ENCODE data around the gene KLB. TPM values are rescaled to one million over a fixed set of nuclear protein-coding genes. Genes with fewer than 3 reads are reported as not detected.

The KLB gene
- total RNA-seq, 1 experiment from 2014 or later, result 0.09 TPM

DNA sequence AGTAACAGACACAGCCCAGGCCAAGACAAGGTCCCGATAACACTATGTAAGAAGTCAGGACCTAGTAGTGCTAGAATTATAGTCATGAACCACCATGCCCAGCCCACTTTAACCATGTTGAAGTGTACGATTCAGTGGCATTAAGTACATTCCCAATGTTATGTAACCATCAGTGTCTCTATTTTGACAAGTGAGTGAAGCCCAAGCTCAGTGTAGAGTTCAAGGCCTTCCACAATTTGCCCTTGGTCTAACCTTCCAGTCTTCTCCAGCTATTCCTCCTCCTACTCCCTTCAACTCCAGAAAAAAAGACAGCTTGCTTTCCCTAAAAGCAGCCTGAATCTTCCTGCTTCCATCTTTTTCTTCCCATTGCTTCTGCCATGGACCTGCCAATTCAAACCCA, 83.6 kb downstream of the KLB start:
- no TSS peak for BruUV-seq (replicated peaks)
- peaks cover 8% of the 10 kb centered on the region for H3K9me3 Mint-ChIP-seq (ENCODE audit: low read depth, unreplicated experiment)
- no peaks in the 10 kb centered on the region for H3K27me3 Mint-ChIP-seq (ENCODE audit: unreplicated experiment)
- TF ChIP-seq, protein P1, sequence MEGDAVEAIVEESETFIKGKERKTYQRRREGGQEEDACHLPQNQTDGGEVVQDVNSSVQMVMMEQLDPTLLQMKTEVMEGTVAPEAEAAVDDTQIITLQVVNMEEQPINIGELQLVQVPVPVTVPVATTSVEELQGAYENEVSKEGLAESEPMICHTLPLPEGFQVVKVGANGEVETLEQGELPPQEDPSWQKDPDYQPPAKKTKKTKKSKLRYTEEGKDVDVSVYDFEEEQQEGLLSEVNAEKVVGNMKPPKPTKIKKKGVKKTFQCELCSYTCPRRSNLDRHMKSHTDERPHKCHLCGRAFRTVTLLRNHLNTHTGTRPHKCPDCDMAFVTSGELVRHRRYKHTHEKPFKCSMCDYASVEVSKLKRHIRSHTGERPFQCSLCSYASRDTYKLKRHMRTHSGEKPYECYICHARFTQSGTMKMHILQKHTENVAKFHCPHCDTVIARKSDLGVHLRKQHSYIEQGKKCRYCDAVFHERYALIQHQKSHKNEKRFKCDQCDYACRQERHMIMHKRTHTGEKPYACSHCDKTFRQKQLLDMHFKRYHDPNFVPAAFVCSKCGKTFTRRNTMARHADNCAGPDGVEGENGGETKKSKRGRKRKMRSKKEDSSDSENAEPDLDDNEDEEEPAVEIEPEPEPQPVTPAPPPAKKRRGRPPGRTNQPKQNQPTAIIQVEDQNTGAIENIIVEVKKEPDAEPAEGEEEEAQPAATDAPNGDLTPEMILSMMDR (IDR thresholded peaks at IDR 0.05; ENCODE audit: unreplicated experiment), result no peak
- H3K4me1 Mint-ChIP-seq (ENCODE audit: low read depth, unreplicated experiment), result no peaks in the 10 kb centered on the region
- no peak overlapping the region for H3K4me3 Mint-ChIP-seq (ENCODE audit: low read depth, unreplicated experiment)
- H3K27ac Mint-ChIP-seq (ENCODE audit: unreplicated experiment), result no peak overlapping the region
- CTCF ChIA-PET, result no interaction called here
- DNase-seq, result no peak
- intact Hi-C loops (cut with micrococcal nuclease; ENCODE audit: unreplicated experiment), result no loop called here
- H3K36me3 Mint-ChIP-seq (ENCODE audit: insufficient read depth, unreplicated experiment), result no peaks in the 10 kb centered on the region

DNA sequence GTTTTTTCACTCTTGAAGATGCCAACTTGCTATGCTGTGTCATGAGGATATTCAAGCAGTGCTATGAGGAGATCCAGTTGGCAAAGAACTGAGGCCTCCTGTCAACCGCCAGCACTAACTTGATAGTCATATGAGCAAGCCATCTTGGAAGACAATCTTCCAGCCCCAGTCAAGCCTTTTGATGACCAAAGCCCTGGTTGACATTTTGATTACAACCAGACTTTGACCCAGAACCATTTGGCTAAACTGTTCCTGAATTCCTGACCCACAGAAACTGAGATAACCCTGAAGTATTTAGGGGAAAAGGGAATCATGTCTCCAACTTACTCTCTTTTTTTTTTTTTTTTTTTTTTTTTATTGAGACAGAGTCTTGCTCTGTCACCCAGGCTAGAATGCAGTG, 87.6 kb downstream of the KLB start:
- BruUV-seq (replicated peaks), result no TSS peak

DNA sequence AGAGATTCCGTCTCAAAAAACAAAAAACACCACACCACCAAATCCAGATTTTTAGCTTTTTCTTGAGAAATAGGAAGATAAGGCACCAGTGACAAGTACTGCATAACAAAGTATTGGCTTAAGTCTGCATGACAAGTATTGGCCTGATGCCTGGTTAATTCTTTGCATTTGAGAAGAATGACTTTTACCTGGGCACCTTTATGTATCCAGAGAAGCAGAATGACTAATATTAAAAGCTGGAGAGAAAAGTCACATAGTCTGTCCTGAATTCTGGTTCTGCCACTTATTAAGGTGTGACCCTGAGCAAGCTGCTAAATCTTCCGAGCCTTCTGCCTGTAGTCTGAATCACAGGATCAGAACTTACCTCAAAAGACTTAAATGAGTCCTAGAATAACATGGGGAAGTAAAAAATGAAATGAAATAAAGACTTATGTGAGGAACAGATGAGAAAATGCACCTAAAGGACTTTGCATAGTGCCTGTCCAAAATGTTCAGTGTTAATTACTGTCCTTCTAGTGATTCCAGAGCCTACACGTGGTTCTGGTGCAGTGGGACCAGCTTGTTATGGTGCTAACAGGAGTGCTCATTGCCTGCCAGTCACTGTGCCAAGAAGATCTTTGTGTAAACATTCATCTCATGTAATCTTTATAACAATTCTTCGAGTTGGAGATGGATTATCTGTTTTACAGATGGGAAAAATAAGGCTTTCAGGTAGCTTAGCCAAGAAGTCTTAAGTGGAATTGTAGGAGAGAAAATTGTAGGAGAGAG, 88.9 kb downstream of the KLB start:
- Mint-ChIP-seq H3K36me3 (ENCODE audit: insufficient read depth, unreplicated experiment) (peaks cover 22% of the 10 kb centered on the region), H3K27me3 (ENCODE audit: unreplicated experiment) (no peaks in the 10 kb centered on the region), H3K9me3 (ENCODE audit: low read depth, unreplicated experiment) (no peaks in the 10 kb centered on the region), H3K27ac (ENCODE audit: unreplicated experiment) (no peak overlapping the region), H3K4me1 (ENCODE audit: low read depth, unreplicated experiment) (peaks cover 7% of the 10 kb centered on the region), H3K4me3 (ENCODE audit: low read depth, unreplicated experiment) (no peak overlapping the region)
- TF ChIP-seq, protein P1 (IDR thresholded peaks at IDR 0.05; ENCODE audit: unreplicated experiment), result no peak
- intact Hi-C loops (cut with micrococcal nuclease; ENCODE audit: unreplicated experiment), result no loop called here
- DNase-seq, result no peak
- BruUV-seq (replicated peaks), result no TSS peak
- CTCF ChIA-PET, result interaction anchor here (0.7 kb wide), 1 partner anchor 96 kb away, joined by 11 read pairs; no protein-coding TSS in a partner anchor

More for the DNA sequence above, 87.6 kb downstream of the KLB start:
- no peak for DNase-seq
- intact Hi-C loops (cut with micrococcal nuclease; ENCODE audit: unreplicated experiment), result no loop called here
- Mint-ChIP-seq H3K27ac (ENCODE audit: unreplicated experiment) (no peak overlapping the region), H3K9me3 (ENCODE audit: low read depth, unreplicated experiment) (no peaks in the 10 kb centered on the region), H3K36me3 (ENCODE audit: insufficient read depth, unreplicated experiment) (peaks cover 16% of the 10 kb centered on the region), H3K4me1 (ENCODE audit: low read depth, unreplicated experiment) (peaks cover 7% of the 10 kb centered on the region), H3K27me3 (ENCODE audit: unreplicated experiment) (no peaks in the 10 kb centered on the region), H3K4me3 (ENCODE audit: low read depth, unreplicated experiment) (no peak overlapping the region)
- CTCF ChIA-PET, result no interaction called here
- TF ChIP-seq, protein P1 (IDR thresholded peaks at IDR 0.05; ENCODE audit: unreplicated experiment), result no peak

DNA sequence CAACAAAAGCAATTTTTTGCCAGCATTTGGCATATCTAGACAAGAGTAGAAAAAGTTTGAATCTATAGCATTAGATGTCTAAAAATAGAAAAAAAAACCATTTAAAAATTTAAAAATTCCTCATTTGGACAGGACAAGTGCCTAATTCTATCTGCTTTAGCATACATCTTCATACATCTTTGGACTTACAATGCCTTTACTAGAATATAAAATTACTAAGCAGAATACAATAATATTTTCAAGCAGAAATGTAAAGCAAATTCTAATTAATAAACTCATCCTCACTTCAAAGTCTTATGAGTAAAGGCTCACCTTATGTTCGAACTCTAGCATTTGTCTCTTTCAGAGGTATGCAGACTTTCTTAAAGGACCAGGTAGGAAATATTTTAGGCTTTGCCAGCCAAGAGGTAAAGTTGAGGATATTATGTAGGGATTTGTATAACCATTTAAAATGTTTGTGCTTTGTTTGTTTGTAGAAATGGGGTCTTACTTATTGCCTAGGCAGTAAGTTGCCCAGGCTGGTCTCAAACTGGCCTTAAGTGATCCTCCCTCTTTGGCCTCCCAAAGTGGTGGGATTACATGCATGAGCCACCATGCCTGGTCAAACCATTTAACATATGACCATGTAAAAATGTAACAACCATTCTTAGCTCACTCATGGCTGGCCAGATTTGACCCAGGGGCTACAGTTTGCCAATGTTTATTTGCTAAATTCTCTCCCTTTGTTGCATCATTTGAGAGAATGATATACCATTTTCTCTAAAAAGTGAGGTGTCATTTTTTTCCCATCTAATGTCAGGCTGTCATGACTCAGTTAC, 91.4 kb downstream of the KLB start:
- CTCF ChIA-PET, result interaction anchor here (0.6 kb wide), 1 partner anchor 446 kb away, joined by 5 read pairs; no protein-coding TSS in a partner anchor
- Mint-ChIP-seq H3K9me3 (ENCODE audit: low read depth, unreplicated experiment) (no peaks in the 10 kb centered on the region), H3K4me3 (ENCODE audit: low read depth, unreplicated experiment) (no peak overlapping the region), H3K36me3 (ENCODE audit: insufficient read depth, unreplicated experiment) (peaks cover 40% of the 10 kb centered on the region), H3K27ac (ENCODE audit: unreplicated experiment) (no peak overlapping the region), H3K27me3 (ENCODE audit: unreplicated experiment) (no peaks in the 10 kb centered on the region), H3K4me1 (ENCODE audit: low read depth, unreplicated experiment) (peaks cover 7% of the 10 kb centered on the region)
- no peak for DNase-seq
- intact Hi-C loops (cut with micrococcal nuclease; ENCODE audit: unreplicated experiment), result no loop called here
- TF ChIP-seq, protein P1 (IDR thresholded peaks at IDR 0.05; ENCODE audit: unreplicated experiment), result no peak
- BruUV-seq (replicated peaks), result no TSS peak
